A549 (cell line): ENCODE results near the gene MCOLN1.

ENCODE experiments used
- HDAC2 ChIP-seq: fragments of 200-600 bp; sonication (generic); IDR thresholded peaks from 2 replicates; pipeline ENCODE4 v1.6.1; 2016
- NPAS2 ChIP-seq: fragments of 250-450 bp; sonication (Bioruptor Pico); IDR thresholded peaks from 2 replicates; pipeline ENCODE4 v1.8.0; 2022; ENCODE audit warnings: mild to moderate bottlenecking, moderate library complexity, borderline replicate concordance
- PHF8 ChIP-seq: fragments of 200-600 bp; sonication (generic); IDR thresholded peaks from 2 replicates; pipeline ENCODE4 v1.6.1; 2016; ENCODE audit warnings: low read depth, mild to moderate bottlenecking, antibody characterized with exemption, moderate library complexity, borderline replicate concordance
- POLR2A ChIP-seq: IDR thresholded peaks from 2 replicates; pipeline ENCODE4 v1.6.1; 2012; ENCODE audit warnings: mild to moderate bottlenecking, low read length
- RCOR1 ChIP-seq: fragments of 150-350 bp; IDR thresholded peaks from 2 replicates; pipeline ENCODE4 v1.6.1; 2014; ENCODE audit warnings: antibody characterized with exemption, low read length, low read depth
- RNF2 ChIP-seq: fragments of 200-600 bp; sonication (generic); IDR thresholded peaks from 2 replicates; pipeline ENCODE4 v1.6.1; 2016; ENCODE audit warnings: low read depth, mild to moderate bottlenecking, antibody characterized with exemption, moderate library complexity, borderline replicate concordance
- TP53 ChIP-seq: fragments of 250-450 bp; sonication (Bioruptor Pico); IDR thresholded peaks from 2 replicates; pipeline ENCODE4 v1.5.0; 2021; ENCODE audit warnings: mild to moderate bottlenecking, moderate library complexity
- TF ChIP-seq, protein P1 (sequence below): fragments of >200 bp; sonication (Bioruptor Twin); formaldehyde crosslinking; IDR thresholded peaks from 3 replicates; pipeline ENCODE4 v1.5.1; 2016
- TF ChIP-seq, protein P2 (sequence below): IDR thresholded peaks from 2 replicates; pipeline ENCODE4 v1.6.1; 2012

DNA sequence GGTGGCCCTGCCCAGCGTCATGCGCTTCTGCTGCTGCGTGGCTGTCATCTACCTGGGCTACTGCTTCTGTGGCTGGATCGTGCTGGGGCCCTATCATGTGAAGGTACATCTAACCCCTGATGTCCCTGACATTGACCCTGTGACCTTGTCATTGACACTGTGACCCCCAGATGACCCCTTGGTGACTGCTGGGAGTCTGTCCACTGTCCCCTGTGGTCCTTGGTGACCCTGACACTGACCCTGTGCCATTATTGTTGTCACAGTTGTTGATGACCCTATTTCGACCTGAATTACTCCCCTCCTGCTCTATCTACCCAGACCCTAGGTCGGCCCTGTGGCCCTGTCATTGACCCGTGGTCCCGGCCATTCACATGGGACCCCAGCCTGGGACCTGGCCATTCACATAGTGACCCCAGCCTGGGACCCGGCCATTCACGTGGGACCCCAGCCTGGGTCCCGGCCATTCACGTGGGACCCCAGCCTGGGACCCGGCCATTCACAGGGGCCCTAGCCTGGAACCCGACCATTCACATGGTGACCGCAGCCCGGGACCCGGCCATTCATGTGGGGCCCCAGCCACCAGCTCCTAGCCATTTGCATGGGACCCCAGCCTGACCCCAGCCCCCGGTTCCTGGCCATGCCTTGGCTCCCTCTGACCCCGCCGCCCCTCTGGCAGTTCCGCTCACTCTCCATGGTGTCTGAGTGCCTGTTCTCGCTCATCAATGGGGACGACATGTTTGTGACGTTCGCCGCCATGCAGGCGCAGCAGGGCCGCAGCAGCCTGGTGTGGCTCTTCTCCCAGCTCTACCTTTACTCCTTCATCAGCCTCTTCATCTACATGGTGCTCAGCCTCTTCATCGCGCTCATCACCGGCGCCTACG, 7.4 kb downstream of the MCOLN1 start:
- TF ChIP-seq NPAS2 (CRISPR knock-in tag) (no peak), RNF2 (no peak), POLR2A (no peak), HDAC2 (no peak), PHF8 (no peak), TP53 (no peak), RCOR1 (no peak)
- TF ChIP-seq, protein P1, sequence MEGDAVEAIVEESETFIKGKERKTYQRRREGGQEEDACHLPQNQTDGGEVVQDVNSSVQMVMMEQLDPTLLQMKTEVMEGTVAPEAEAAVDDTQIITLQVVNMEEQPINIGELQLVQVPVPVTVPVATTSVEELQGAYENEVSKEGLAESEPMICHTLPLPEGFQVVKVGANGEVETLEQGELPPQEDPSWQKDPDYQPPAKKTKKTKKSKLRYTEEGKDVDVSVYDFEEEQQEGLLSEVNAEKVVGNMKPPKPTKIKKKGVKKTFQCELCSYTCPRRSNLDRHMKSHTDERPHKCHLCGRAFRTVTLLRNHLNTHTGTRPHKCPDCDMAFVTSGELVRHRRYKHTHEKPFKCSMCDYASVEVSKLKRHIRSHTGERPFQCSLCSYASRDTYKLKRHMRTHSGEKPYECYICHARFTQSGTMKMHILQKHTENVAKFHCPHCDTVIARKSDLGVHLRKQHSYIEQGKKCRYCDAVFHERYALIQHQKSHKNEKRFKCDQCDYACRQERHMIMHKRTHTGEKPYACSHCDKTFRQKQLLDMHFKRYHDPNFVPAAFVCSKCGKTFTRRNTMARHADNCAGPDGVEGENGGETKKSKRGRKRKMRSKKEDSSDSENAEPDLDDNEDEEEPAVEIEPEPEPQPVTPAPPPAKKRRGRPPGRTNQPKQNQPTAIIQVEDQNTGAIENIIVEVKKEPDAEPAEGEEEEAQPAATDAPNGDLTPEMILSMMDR, result no peak
- TF ChIP-seq, protein P2, sequence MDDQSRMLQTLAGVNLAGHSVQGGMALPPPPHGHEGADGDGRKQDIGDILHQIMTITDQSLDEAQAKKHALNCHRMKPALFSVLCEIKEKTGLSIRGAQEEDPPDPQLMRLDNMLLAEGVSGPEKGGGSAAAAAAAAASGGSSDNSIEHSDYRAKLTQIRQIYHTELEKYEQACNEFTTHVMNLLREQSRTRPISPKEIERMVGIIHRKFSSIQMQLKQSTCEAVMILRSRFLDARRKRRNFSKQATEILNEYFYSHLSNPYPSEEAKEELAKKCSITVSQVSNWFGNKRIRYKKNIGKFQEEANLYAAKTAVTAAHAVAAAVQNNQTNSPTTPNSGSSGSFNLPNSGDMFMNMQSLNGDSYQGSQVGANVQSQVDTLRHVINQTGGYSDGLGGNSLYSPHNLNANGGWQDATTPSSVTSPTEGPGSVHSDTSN, result no peak
